ENCODE measurements around the gene CNTNAP5. TPM values are rescaled to one million over a fixed set of nuclear protein-coding genes. Genes with fewer than 3 reads are reported as not detected.

CNTNAP5 gene
- total and polyA plus RNA-seq, 5 donors from 2014 or later, result not detected

DNA sequence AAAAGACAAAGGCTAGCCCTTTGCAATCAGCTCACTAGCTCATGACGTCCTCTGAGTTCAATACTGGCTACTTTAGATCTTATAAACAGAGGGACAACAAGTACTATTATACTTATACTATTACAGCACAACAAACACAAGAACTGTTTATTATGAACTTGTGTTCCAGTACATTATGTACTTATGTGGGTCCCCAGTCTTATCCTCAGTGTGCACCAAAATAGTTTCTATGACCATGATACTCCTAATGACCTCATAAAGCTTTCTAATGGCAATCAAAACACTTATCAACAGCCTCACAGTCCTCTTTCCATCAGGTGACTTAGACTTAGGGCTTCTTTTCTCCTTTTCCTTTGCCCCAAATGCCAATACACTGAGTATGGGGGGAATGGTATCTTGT lies 614.4 kb downstream of the CNTNAP5 start:
- H3K9me3 Mint-ChIP-seq, result peaks cover 3 to 14% (median 8%) of the 10 kb centered on the region in 7 donors
- Histone ChIP-seq H3K9me3 (ENCODE audit: control insufficient read depth in 2 of 2, low read length in 2 of 2) (no peaks in the 10 kb centered on the region), H3K4me1 (ENCODE audit: control insufficient read depth, insufficient read depth, low read length, poor library complexity, severe bottlenecking) (no peaks in the 10 kb centered on the region), H3K36me3 (ENCODE audit: control insufficient read depth, insufficient read depth, low read length) (no peaks in the 10 kb centered on the region), H3K27me3 (ENCODE audit: control insufficient read depth, insufficient read depth, low read length) (no peaks in the 10 kb centered on the region), H3K27ac (ENCODE audit: insufficient read depth, low read length, poor library complexity, severe bottlenecking) (no peak overlapping the region), H3K4me3 (ENCODE audit: low read depth, low read length) (no peak overlapping the region)
- H3K27me3 Mint-ChIP-seq, result no peaks in the 10 kb centered on the region
- DNase-seq (no peak), ATAC-seq (ENCODE audit: low read depth in 2 of 2) (no peak)
- no peaks in the 10 kb centered on the region for H3K36me3 Mint-ChIP-seq
- H3K4me1 Mint-ChIP-seq, result no peaks in the 10 kb centered on the region
- H3K4me3 Mint-ChIP-seq, result no peak overlapping the region
- peak overlapping the region in 1 of 3 donors; percentile 15 for H3K27ac Mint-ChIP-seq

DNA sequence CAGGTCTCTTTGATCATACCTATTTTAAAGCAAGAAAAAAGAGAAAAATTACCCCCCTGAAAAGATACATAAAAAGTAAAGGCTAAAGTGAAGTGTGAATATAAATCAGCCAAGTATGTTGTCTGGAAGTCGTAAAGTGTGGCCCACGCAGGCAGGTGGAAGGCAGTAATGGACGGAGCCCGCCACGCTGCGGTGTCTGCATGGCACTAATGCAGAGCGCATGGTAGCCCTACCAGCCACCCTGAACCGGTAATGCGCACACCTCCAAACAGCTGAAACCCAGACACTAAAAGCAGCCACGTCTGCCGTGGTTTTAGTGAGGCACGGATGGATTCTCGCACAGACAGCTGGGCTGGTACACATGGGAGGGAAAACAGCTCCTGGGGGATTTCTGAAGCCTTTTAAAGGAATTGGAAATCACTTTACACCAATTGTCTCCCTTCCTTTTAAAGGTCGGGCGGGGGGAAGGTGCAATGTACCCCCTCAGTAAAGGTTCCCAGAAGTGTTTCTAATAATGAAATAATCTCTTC lies 615.2 kb downstream of the CNTNAP5 start:
- Mint-ChIP-seq H3K27me3 (no peaks in the 10 kb centered on the region), H3K4me1 (no peaks in the 10 kb centered on the region)
- H3K36me3 ChIP-seq (ENCODE audit: control insufficient read depth, insufficient read depth, low read length), result no peaks in the 10 kb centered on the region

DNA sequence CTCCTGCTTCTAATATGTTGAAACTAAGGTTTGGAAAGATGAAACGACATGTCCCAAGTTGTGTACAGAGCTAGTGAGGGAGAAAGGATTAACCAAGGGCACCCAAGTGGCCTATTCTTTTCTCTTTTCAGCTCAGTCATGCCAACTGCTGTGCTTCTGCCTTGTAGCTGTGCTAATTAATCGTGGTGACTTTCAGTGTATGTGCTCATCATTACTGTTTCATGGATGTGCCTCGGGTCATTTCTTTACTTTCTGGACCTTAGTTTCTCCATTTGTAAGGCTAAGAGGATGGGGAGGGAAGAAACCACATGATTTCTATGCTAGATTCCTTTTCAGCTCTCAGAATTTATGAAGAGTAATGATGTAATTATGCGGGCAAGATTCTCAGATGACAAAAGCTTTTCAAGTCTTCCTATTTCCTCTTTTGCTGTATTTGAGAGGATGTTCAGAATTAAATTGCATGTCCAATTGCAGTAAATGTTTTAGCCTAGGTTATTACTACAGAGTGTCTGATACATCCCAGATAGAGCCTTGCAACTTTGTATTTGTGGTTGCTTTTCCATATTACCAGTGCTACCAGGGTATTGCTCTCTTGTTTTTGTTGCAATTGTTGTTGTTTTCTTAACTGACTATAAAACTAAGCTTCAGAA lies 621.2 kb downstream of the CNTNAP5 start:
- Histone ChIP-seq H3K27me3 (ENCODE audit: control insufficient read depth, insufficient read depth, low read length) (no peaks in the 10 kb centered on the region), H3K4me3 (ENCODE audit: low read depth, low read length) (no peak overlapping the region), H3K27ac (ENCODE audit: insufficient read depth, low read length, poor library complexity, severe bottlenecking) (no peak overlapping the region), H3K36me3 (ENCODE audit: control insufficient read depth, insufficient read depth, low read length) (no peaks in the 10 kb centered on the region), H3K9me3 (ENCODE audit: control insufficient read depth in 2 of 2, low read length in 2 of 2) (no peaks in the 10 kb centered on the region), H3K4me1 (ENCODE audit: control insufficient read depth, insufficient read depth, low read length, poor library complexity, severe bottlenecking) (no peaks in the 10 kb centered on the region)
- Mint-ChIP-seq H3K4me3 (no peak overlapping the region), H3K27ac (no peak overlapping the region), H3K9me3 (peaks cover 0 to 14% (median 8%) of the 10 kb centered on the region in 7 donors), H3K4me1 (no peaks in the 10 kb centered on the region), H3K36me3 (no peaks in the 10 kb centered on the region), H3K27me3 (peaks cover 4% of the 10 kb centered on the region)
- DNase-seq (no peak), ATAC-seq (ENCODE audit: low read depth in 2 of 2) (no peak)

More for the DNA sequence above, 615.2 kb downstream of the CNTNAP5 start:
- Histone ChIP-seq H3K4me1 (ENCODE audit: control insufficient read depth, insufficient read depth, low read length, poor library complexity, severe bottlenecking) (no peaks in the 10 kb centered on the region), H3K27me3 (ENCODE audit: control insufficient read depth, insufficient read depth, low read length) (no peaks in the 10 kb centered on the region), H3K27ac (ENCODE audit: insufficient read depth, low read length, poor library complexity, severe bottlenecking) (no peak overlapping the region), H3K9me3 (ENCODE audit: control insufficient read depth in 2 of 2, low read length in 2 of 2) (no peaks in the 10 kb centered on the region), H3K4me3 (ENCODE audit: low read depth, low read length) (no peak overlapping the region)
- Mint-ChIP-seq H3K9me3 (peaks cover 3 to 14% (median 8%) of the 10 kb centered on the region in 7 donors), H3K4me3 (no peak overlapping the region), H3K36me3 (no peaks in the 10 kb centered on the region), H3K27ac (no peak overlapping the region)
- DNase-seq (no peak), ATAC-seq (ENCODE audit: low read depth in 2 of 2) (no peak)

DNA sequence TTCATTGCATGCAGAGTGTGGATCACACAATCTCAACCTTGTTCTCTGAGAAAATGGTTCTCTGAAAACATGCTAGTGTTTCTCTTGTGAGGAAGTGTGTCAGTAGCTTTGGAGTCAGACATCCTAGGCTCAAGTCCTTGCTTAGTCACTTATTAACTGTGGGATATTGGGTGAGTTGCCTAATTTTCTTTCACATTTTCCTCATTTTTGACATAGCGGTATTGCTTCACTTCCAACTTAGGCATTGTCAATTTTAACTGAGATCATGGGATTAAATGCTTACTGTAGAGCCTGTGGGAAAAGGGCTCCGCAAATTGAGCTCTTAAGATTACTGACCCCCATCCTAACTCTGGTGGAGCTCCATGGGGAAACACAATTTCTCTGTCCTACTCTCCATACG lies 622.2 kb downstream of the CNTNAP5 start:
- Mint-ChIP-seq H3K27me3 (peaks cover 4% of the 10 kb centered on the region), H3K4me3 (no peak overlapping the region), H3K9me3 (peaks cover 0 to 12% (median 8%) of the 10 kb centered on the region in 7 donors), H3K27ac (no peak overlapping the region), H3K36me3 (no peaks in the 10 kb centered on the region), H3K4me1 (no peaks in the 10 kb centered on the region)
- ATAC-seq (ENCODE audit: low read depth in 2 of 2) (no peak), DNase-seq (no peak)
- Histone ChIP-seq H3K9me3 (ENCODE audit: control insufficient read depth in 2 of 2, low read length in 2 of 2) (peaks cover 0 to 7% of the 10 kb centered on the region in 2 experiments), H3K27ac (ENCODE audit: insufficient read depth, low read length, poor library complexity, severe bottlenecking) (no peak overlapping the region), H3K4me1 (ENCODE audit: control insufficient read depth, insufficient read depth, low read length, poor library complexity, severe bottlenecking) (no peaks in the 10 kb centered on the region), H3K36me3 (ENCODE audit: control insufficient read depth, insufficient read depth, low read length) (no peaks in the 10 kb centered on the region), H3K27me3 (ENCODE audit: control insufficient read depth, insufficient read depth, low read length) (no peaks in the 10 kb centered on the region), H3K4me3 (ENCODE audit: low read depth, low read length) (no peak overlapping the region)

DNA sequence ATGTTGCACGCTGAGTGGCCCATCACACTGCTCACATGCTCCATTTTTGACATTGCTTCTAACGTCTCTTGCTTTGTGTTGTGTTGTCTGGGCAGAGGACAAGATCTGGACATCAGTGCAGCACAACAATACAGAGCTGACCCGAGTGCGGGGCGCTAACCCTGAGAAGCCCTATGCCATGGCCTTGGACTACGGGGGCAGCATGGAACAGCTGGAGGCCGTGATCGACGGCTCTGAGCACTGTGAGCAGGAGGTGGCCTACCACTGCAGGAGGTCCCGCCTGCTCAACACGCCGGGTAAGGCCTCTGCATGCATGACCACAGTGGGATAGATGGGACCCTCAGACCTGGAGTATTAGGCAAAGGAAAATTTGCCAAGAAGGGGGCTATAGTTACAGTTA lies 622.6 kb downstream of the CNTNAP5 start:
- peaks cover 0 to 8% of the 10 kb centered on the region in 2 experiments for H3K9me3 ChIP-seq (ENCODE audit: control insufficient read depth in 2 of 2, low read length in 2 of 2)
- no peaks in the 10 kb centered on the region for H3K27me3 ChIP-seq (ENCODE audit: control insufficient read depth, insufficient read depth, low read length)
- no peak overlapping the region for H3K4me3 ChIP-seq (ENCODE audit: low read depth, low read length)
- no peaks in the 10 kb centered on the region for H3K36me3 Mint-ChIP-seq
- no peak for ATAC-seq (ENCODE audit: low read depth in 2 of 2)
- no peaks in the 10 kb centered on the region for H3K4me1 ChIP-seq (ENCODE audit: control insufficient read depth, insufficient read depth, low read length, poor library complexity, severe bottlenecking)
- H3K4me3 Mint-ChIP-seq, result no peak overlapping the region
- no peak overlapping the region for H3K27ac ChIP-seq (ENCODE audit: insufficient read depth, low read length, poor library complexity, severe bottlenecking)
- H3K27me3 Mint-ChIP-seq, result peaks cover 4% of the 10 kb centered on the region
- no peaks in the 10 kb centered on the region for H3K36me3 ChIP-seq (ENCODE audit: control insufficient read depth, insufficient read depth, low read length)
- no peak for DNase-seq
- no peak overlapping the region for H3K27ac Mint-ChIP-seq
- no peaks in the 10 kb centered on the region for H3K4me1 Mint-ChIP-seq
- peaks cover 0 to 8% (median 7%) of the 10 kb centered on the region in 7 donors for H3K9me3 Mint-ChIP-seq

DNA sequence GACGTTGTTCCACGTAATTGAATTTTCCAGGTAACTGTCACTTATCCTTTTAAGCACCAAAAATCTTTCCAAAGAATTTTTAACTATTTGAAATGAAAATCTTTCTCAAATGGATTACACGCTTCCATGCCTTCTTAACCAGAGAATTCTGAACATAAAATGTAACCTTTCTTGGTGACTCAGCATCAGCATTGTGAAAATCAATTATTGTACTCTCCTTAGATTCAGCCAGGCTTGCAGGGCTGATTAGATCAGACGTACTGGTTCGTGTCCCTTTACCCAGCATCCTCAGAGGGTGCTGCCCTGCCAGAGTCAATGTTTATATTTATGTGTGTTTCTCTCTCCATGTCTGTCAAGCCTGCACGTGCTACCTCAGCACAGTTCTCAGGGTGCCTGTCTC lies 623.9 kb downstream of the CNTNAP5 start:
- H3K27me3 Mint-ChIP-seq, result peaks cover 4% of the 10 kb centered on the region
- no peak for DNase-seq
- no peaks in the 10 kb centered on the region for H3K4me1 Mint-ChIP-seq

DNA sequence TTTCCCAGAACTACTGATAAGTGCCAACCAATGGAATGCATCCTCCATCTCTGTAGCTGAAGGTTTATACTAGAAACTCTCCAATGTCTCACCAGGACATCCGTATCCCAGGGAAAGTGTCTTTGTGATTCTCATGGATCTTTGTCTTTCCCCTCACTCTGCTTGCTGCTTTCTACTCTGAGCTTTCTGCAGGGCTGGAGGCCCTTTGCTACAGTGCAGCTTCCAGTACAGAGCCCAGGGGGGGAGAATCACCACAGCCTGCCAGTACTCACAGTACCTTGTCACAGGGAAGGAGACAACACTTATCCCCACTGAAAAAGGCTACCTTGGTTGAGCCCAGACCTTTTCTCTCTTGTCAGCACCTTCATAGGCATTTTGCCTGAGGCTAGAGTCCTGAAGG lies 627.0 kb downstream of the CNTNAP5 start:
- ATAC-seq (ENCODE audit: low read depth in 2 of 2), result no peak
- H3K27ac ChIP-seq (ENCODE audit: insufficient read depth, low read length, poor library complexity, severe bottlenecking), result no peak overlapping the region
- H3K36me3 Mint-ChIP-seq, result no peaks in the 10 kb centered on the region
- peaks cover 0 to 8% of the 10 kb centered on the region in 2 experiments for H3K9me3 ChIP-seq (ENCODE audit: control insufficient read depth in 2 of 2, low read length in 2 of 2)
- no peak overlapping the region for H3K27ac Mint-ChIP-seq
- no peaks in the 10 kb centered on the region for H3K4me1 Mint-ChIP-seq
- no peaks in the 10 kb centered on the region for H3K4me1 ChIP-seq (ENCODE audit: control insufficient read depth, insufficient read depth, low read length, poor library complexity, severe bottlenecking)
- peaks cover 4% of the 10 kb centered on the region for H3K27me3 Mint-ChIP-seq
- no peaks in the 10 kb centered on the region for H3K27me3 ChIP-seq (ENCODE audit: control insufficient read depth, insufficient read depth, low read length)
- H3K4me3 Mint-ChIP-seq, result no peak overlapping the region
- no peak for DNase-seq
- peaks cover 0 to 14% (median 5%) of the 10 kb centered on the region in 7 donors for H3K9me3 Mint-ChIP-seq
- no peaks in the 10 kb centered on the region for H3K36me3 ChIP-seq (ENCODE audit: control insufficient read depth, insufficient read depth, low read length)
- no peak overlapping the region for H3K4me3 ChIP-seq (ENCODE audit: low read depth, low read length)

More for the DNA sequence above, 623.9 kb downstream of the CNTNAP5 start:
- no peak overlapping the region for H3K27ac Mint-ChIP-seq
- no peaks in the 10 kb centered on the region for H3K36me3 ChIP-seq (ENCODE audit: control insufficient read depth, insufficient read depth, low read length)
- H3K4me3 ChIP-seq (ENCODE audit: low read depth, low read length), result no peak overlapping the region
- no peak overlapping the region for H3K4me3 Mint-ChIP-seq
- H3K9me3 ChIP-seq (ENCODE audit: control insufficient read depth in 2 of 2, low read length in 2 of 2), result peaks cover 0 to 8% of the 10 kb centered on the region in 2 experiments
- no peak for ATAC-seq (ENCODE audit: low read depth in 2 of 2)
- no peaks in the 10 kb centered on the region for H3K4me1 ChIP-seq (ENCODE audit: control insufficient read depth, insufficient read depth, low read length, poor library complexity, severe bottlenecking)
- H3K36me3 Mint-ChIP-seq, result no peaks in the 10 kb centered on the region
- H3K27ac ChIP-seq (ENCODE audit: insufficient read depth, low read length, poor library complexity, severe bottlenecking), result no peak overlapping the region
- peaks cover 0 to 9% (median 5%) of the 10 kb centered on the region in 7 donors for H3K9me3 Mint-ChIP-seq
- H3K27me3 ChIP-seq (ENCODE audit: control insufficient read depth, insufficient read depth, low read length), result no peaks in the 10 kb centered on the region

DNA sequence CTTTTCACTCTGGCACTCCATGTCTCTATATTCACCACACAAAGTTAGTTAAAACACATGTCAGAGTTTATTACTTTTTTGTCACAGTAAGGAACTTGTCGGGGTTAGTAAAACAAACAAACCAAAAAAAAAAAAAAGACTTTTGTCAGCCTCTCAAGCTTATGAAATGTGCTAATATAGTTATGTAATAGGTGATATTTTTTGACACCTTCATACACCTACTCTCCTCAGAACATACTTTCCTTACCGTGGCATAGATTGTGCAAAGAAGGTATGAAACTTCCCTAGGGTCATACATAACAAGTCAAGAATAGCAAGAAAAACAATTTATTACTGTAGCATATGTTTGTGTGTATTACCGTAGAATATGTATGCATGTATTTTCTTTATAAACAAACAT lies 633.3 kb downstream of the CNTNAP5 start:
- Mint-ChIP-seq H3K4me3 (no peak overlapping the region), H3K27me3 (no peaks in the 10 kb centered on the region), H3K4me1 (no peaks in the 10 kb centered on the region), H3K9me3 (peaks cover 3 to 24% (median 10%) of the 10 kb centered on the region in 7 donors), H3K27ac (no peak overlapping the region), H3K36me3 (no peaks in the 10 kb centered on the region)
- Histone ChIP-seq H3K4me1 (ENCODE audit: control insufficient read depth, insufficient read depth, low read length, poor library complexity, severe bottlenecking) (no peaks in the 10 kb centered on the region), H3K9me3 (ENCODE audit: control insufficient read depth in 2 of 2, low read length in 2 of 2) (peaks cover 0 to 2% of the 10 kb centered on the region in 2 experiments), H3K4me3 (ENCODE audit: low read depth, low read length) (no peak overlapping the region), H3K36me3 (ENCODE audit: control insufficient read depth, insufficient read depth, low read length) (no peaks in the 10 kb centered on the region), H3K27me3 (ENCODE audit: control insufficient read depth, insufficient read depth, low read length) (no peaks in the 10 kb centered on the region), H3K27ac (ENCODE audit: insufficient read depth, low read length, poor library complexity, severe bottlenecking) (no peak overlapping the region)
- DNase-seq, result no peak
- ATAC-seq (ENCODE audit: low read depth in 2 of 2), result no peak

Data from CD4-positive, CD25-positive, alpha-beta regulatory T cell (primary cell).